ENCODE measurements around the gene MYOCOS. TPM values are rescaled to one million over a fixed set of nuclear protein-coding genes. Genes with fewer than 3 reads are reported as not detected.

Gene MYOCOS
- total RNA-seq, 1 donor from 2014 or later: not detected

GRCh38 chr1:171663036-171663853 lies 41.2 kb downstream of the MYOCOS start:
- intact Hi-C loops (cut with micrococcal nuclease): no loop called here
- no peaks in the 10 kb centered on the region for H3K9me3 ChIP-seq (replicated peaks)
- peaks cover 36% of the 10 kb centered on the region for H3K4me1 ChIP-seq

GRCh38 chr1:171663854-171664575 lies 42.0 kb downstream of the MYOCOS start:
- no peaks in the 10 kb centered on the region for H3K36me3 ChIP-seq
- H3K9me3 ChIP-seq (replicated peaks): no peaks in the 10 kb centered on the region
- no peaks in the 10 kb centered on the region for H3K27me3 ChIP-seq (ENCODE audit: low read depth)
- H3K4me1 ChIP-seq: peaks cover 36% of the 10 kb centered on the region
- no peak for TF ChIP-seq CTCF (IDR thresholded peaks at IDR 0.05; ENCODE audit: borderline replicate concordance)
- DNase-seq: no peak
- peak overlapping the region; percentile 63 for H3K27ac ChIP-seq (replicated peaks)
- no peak overlapping the region for H3K4me3 ChIP-seq
- intact Hi-C loops (cut with micrococcal nuclease): no loop called here

More at GRCh38 chr1:171663036-171663853, 41.2 kb downstream of the MYOCOS start:
- DNase-seq: no peak
- Histone ChIP-seq H3K36me3 (no peaks in the 10 kb centered on the region), H3K4me3 (no peak overlapping the region), H3K27me3 (ENCODE audit: low read depth) (no peaks in the 10 kb centered on the region), H3K27ac (replicated peaks) (peak overlapping the region; percentile 63)
- TF ChIP-seq CTCF (IDR thresholded peaks at IDR 0.05; ENCODE audit: borderline replicate concordance): no peak

- Histone ChIP-seq H3K27ac (replicated peaks) (peak overlapping the region; percentile 63), H3K27me3 (ENCODE audit: low read depth) (no peaks in the 10 kb centered on the region), H3K4me3 (no peak overlapping the region), H3K9me3 (replicated peaks) (no peaks in the 10 kb centered on the region), H3K36me3 (no peaks in the 10 kb centered on the region), H3K4me1 (peaks cover 36% of the 10 kb centered on the region)
- TF ChIP-seq CTCF (IDR thresholded peaks at IDR 0.05; ENCODE audit: borderline replicate concordance): no peak
- intact Hi-C loops (cut with micrococcal nuclease): no loop called here
- DNase-seq: no peak
These were observed 42.9 kb downstream of the MYOCOS start for GRCh38 chr1:171664976-171665375.

- H3K27ac ChIP-seq (replicated peaks): peak overlapping the region; percentile 74
- H3K4me1 ChIP-seq: peaks cover 36% of the 10 kb centered on the region
- H3K36me3 ChIP-seq: no peaks in the 10 kb centered on the region
- H3K4me3 ChIP-seq: no peak overlapping the region
- no peaks in the 10 kb centered on the region for H3K27me3 ChIP-seq (ENCODE audit: low read depth)
- H3K9me3 ChIP-seq (replicated peaks): no peaks in the 10 kb centered on the region
- TF ChIP-seq CTCF (IDR thresholded peaks at IDR 0.05; ENCODE audit: borderline replicate concordance): no peak
- no peak for DNase-seq
- intact Hi-C loops (cut with micrococcal nuclease): no loop called here
These were observed 44.2 kb downstream of the MYOCOS start for GRCh38 chr1:171666114-171666769.

GRCh38 chr1:171668372-171668771 lies 46.3 kb downstream of the MYOCOS start:
- H3K9me3 ChIP-seq (replicated peaks): no peaks in the 10 kb centered on the region
- no peak for TF ChIP-seq CTCF (IDR thresholded peaks at IDR 0.05; ENCODE audit: borderline replicate concordance)
- H3K4me1 ChIP-seq: peaks cover 34% of the 10 kb centered on the region
- intact Hi-C loops (cut with micrococcal nuclease): no loop called here
- no peak overlapping the region for H3K4me3 ChIP-seq
- H3K27me3 ChIP-seq (ENCODE audit: low read depth): no peaks in the 10 kb centered on the region
- no peak overlapping the region for H3K27ac ChIP-seq (replicated peaks)
- no peak for DNase-seq
- H3K36me3 ChIP-seq: no peaks in the 10 kb centered on the region

Measured in left ventricle myocardium inferior (tissue), 1 donor.